ENCODE measurements around the gene MOGAT2. TPM values are rescaled to one million over a fixed set of nuclear protein-coding genes. Genes with fewer than 3 reads are reported as not detected.
"Not testable (repeated sequence)": the region's sequence is repeated elsewhere in the genome, so short reads cannot be mapped to it uniquely, and the experiment has no call there.

Gene MOGAT2
- total RNA-seq = 0.22 TPM
- long read RNA-seq = 0 reads

- peak; percentile 61 for ATAC-seq
- intact Hi-C loops (cut with DNase I) = no loop called here
- DNase-seq (ENCODE audit: missing footprints) = peak; percentile 68
These were observed at the start of gene MOGAT2 for GRCh38 chr11:75717608-75718418. Gene MOGAT2, plus strand, starts transcription at chr11:75717838. Its CDS starts 51 bp downstream, at chr11:75717889.

- no peak for DNase-seq (ENCODE audit: missing footprints)
- intact Hi-C loops (cut with DNase I) = loop anchor here (5.0 kb wide), 1 partner anchor 81 kb away; no protein-coding TSS in a partner anchor
- ATAC-seq = peak; percentile 38
These were observed 49.0 kb upstream of the MOGAT2 start, which contains the start of gene MAP6 for GRCh38 chr11:75668451-75669297. Gene MAP6, minus strand, starts transcription at chr11:75669038. Its CDS starts 669 bp downstream, at chr11:75668369.

GRCh38 chr11:75673977-75674582 lies 43.6 kb upstream of the MOGAT2 start:
- intact Hi-C loops (cut with DNase I) = no loop called here
- DNase-seq (ENCODE audit: missing footprints) = no peak
- no peak for ATAC-seq

GRCh38 chr11:75677275-75677674 lies 40.4 kb upstream of the MOGAT2 start:
- no peak for DNase-seq (ENCODE audit: missing footprints)
- no peak for ATAC-seq
- intact Hi-C loops (cut with DNase I) = no loop called here

DNA sequence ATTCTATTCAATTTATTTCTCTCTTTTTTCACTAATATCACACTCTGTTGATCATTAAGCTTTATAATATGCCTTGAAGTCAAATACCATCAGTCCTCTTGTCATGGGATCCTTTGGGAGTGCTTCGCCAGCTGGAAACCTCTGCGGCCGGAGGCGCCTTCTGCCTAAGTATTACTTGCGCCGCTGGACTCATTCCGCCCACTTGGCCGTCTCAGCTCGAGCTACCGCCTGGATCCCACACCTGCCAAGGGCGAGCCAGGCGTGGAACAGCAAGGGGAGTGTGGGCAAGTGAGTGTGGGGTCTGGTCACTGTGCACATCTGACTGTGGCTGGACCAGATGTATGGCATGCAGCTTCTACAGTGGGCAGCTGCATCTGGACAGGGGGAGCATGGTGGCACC lies 39.7 kb upstream of the MOGAT2 start:
- no peak for DNase-seq (ENCODE audit: missing footprints)
- ATAC-seq = no peak
- intact Hi-C loops (cut with DNase I) = no loop called here

DNA sequence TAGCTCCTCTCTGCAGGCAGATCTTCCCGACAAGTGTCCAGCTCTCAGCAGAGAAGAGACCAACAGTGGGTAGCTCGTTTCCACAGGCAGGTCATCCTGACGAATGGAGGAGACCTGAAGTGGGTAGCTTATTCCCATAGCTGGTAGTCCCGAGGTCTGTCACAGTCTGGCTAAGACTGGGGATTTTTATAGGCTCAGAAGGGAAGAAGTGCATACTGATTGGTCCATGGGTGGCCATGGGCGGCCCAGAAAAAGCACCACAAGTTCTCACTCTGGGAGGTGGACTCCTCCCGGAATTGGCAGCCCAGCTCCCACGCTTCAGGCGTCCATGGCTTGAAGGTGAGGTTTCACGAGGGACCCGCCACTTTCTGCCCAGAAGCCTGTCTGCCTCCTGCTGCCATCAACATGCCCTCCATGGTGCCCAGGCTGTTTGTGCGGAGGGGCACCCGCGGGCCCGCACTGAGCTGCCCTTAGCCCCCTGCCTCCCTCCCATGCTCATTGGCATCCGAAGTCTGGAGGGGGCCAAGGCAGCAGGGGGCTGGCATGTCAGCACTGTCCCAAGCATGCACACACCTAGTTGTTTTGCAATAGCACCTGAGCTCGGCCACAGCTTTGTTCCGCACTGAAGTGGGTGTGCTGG lies 38.9 kb upstream of the MOGAT2 start:
- DNase-seq (ENCODE audit: missing footprints) = no peak
- intact Hi-C loops (cut with DNase I) = no loop called here
- no peak for ATAC-seq

GRCh38 chr11:75679566-75679965 lies 38.1 kb upstream of the MOGAT2 start:
- ATAC-seq (no peak), DNase-seq (ENCODE audit: missing footprints) (no peak)
- intact Hi-C loops (cut with DNase I) = no loop called here

GRCh38 chr11:75683856-75684255 lies 33.8 kb upstream of the MOGAT2 start:
- ATAC-seq; intact Hi-C loops (cut with DNase I); DNase-seq (ENCODE audit: missing footprints): not testable (repeated sequence)

DNA sequence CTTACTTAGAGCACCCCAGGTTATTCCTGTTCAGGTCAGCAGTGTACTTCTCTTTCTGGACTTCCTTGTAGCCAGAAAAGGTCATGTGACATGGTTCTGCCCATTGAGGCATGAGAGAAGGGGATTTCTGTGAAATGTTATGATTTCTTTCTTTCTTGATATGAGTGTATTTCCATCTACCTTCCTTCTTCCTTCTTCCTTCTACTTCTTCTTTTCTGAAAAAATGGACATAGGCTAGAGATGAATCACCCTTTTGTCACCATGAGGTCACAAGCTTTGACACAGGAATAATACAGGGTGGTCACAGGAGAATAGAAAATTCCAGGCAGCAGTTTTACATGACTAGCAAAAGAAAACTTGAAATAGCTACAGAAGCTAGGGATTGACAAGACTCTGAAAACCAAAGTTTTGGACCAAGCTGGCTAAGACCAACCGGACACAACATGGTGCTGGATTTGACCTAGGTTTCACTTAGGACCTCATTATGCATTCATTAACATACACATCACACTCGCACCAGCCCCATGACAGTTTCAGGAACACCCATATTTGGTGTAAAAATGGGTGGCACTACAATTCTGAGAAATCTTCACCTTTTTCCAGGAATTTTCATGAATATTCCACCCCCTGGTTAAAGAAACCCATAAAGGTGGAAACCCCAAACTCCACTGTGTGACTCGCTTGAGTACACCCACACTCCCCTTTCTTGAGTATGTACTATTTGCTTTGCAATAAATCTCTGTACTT lies 27.6 kb upstream of the MOGAT2 start:
- DNase-seq (ENCODE audit: missing footprints) (no peak), ATAC-seq (no peak)
- intact Hi-C loops (cut with DNase I) = no loop called here

- intact Hi-C loops (cut with DNase I) = no loop called here
- DNase-seq (ENCODE audit: missing footprints) (no peak), ATAC-seq (no peak)
These were observed 25.8 kb upstream of the MOGAT2 start for GRCh38 chr11:75691804-75692203.

- DNase-seq (ENCODE audit: missing footprints) (no peak), ATAC-seq (no peak)
- intact Hi-C loops (cut with DNase I) = no loop called here
These were observed 19.6 kb upstream of the MOGAT2 start for GRCh38 chr11:75697906-75698581.

DNA sequence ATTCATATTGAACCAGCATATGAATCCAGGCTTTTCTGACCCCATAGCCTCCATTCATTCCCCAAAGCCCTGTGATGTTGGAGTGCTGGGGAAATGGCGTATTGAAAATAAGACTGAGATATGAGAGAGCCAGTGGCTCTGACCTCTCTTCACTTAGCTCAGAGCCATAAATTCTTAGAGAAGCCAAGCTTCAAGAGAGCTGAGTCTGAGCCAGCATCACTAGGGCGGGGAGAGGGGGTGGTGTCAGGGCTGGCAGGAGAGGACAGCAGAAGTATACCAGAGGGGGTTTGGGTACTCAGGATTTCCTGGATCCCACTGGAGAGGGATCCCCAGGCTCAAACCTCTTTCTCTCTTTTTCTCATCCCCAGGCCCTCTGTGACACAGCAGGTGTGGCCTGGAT lies 16.7 kb upstream of the MOGAT2 start:
- intact Hi-C loops (cut with DNase I) = no loop called here
- DNase-seq (ENCODE audit: missing footprints) = peak; percentile 53
- ATAC-seq = peak; percentile 78

DNA sequence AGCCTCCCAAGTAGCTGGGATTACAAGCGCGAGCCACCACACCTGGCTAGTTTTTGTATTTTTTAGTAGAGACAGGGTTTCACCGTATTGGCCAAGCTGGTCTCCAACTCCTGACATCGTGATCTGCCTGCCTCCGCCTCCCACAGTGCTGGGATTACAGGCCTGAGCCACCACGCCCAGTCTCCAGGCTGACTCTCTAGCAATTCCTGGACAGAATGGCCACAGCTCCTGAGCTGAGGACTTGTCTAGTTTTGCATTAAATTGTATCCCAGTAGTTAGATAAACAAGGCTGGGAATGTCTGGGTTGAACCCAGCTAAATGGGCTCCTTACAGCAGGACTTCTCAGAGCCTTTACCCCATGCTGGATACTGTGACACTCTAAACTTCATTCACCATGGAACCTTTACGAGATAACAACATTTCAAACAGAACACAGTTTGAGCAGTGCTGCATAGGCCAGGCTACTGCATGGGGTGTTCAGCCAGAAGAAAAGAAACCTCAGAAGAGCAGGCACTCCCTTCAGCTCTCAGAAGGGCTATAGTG lies 13.9 kb upstream of the MOGAT2 start:
- DNase-seq (ENCODE audit: missing footprints) (no peak), ATAC-seq (no peak)
- intact Hi-C loops (cut with DNase I) = no loop called here

- ATAC-seq (no peak), DNase-seq (ENCODE audit: missing footprints) (no peak)
- intact Hi-C loops (cut with DNase I) = loop anchor here (5.0 kb wide), 1 partner anchor 162 kb away; no protein-coding TSS in a partner anchor
These were observed 12.1 kb upstream of the MOGAT2 start for GRCh38 chr11:75705541-75705940.

DNA sequence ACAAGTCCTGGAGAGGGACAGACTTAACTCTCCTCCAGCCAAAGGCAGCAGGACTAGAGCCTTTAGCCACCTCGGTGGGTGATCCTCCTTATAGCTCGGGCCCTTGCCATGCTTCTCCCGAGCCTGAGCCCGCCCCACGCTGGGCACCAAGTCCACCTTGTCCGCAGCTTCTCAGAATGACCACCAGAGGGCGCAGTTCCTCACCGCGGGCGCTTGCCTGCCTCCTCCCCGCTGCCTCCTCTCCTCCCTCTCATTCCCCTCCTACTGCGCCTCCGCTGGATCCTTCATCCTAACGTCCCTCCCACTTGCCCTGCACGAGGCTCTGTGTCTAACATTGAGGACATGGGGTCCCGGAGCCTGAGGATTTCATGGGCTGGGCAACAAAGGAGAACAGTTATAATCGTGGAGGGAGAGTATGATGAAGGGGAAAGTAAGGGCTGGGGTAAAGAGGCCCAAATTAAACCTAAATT lies 11.3 kb upstream of the MOGAT2 start:
- ATAC-seq = peak; percentile 91
- peak; percentile 89 for DNase-seq (ENCODE audit: missing footprints)
- intact Hi-C loops (cut with DNase I) = loop anchor here (1.0 to 5.0 kb wide), 2 partner anchors 62 to 161 kb away; partner anchors contain the start of gene DGAT2

DNA sequence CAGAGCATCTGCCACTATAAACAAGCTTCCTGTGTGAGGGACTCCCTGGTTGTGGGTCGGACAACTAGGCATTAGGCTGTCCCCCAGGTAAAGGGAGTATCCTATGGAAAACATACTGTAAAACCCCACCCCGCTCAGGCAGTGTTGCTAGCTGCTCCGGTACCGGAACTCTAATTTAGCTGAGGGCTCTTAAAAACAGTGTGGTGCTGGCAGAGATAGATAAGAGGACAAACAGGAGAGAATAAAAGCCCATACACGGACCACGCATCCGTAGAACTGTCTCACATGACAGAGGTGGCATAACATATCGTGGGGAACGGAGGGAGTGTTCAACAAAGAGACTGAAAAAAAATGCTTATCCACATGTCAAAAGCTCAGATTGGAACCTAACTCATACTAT lies 3.4 kb upstream of the MOGAT2 start:
- ATAC-seq (no peak), DNase-seq (ENCODE audit: missing footprints) (no peak)
- intact Hi-C loops (cut with DNase I) = no loop called here

DNA sequence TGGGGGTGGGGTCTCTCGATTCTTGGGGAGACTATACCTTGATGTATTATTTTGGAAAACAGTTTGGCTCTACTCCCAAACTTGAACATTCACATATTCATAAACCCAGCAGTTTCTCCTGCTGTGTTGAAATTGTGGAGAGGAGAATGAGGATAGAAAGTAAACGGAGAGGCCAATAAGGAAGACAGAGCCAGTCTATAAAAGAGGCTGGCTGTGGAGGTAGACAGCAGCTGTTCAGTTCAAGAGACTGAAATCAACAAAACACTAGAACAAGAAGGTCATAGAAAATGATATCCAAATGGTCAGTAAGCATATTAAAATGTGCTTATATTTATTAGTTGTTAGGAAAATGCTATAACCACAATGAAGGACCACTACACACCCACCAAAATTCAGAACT lies 1.9 kb upstream of the MOGAT2 start:
- intact Hi-C loops (cut with DNase I) = no loop called here
- no peak for DNase-seq (ENCODE audit: missing footprints)

More for the DNA sequence above, 1.9 kb upstream of the MOGAT2 start:
- ATAC-seq = no peak

Data from Right ventricle myocardium inferior (tissue), 1 donor.